Panc1 (cell line): Measurements from ENCODE around the gene GUK1. TPM values are rescaled to one million over a fixed set of nuclear protein-coding genes. Genes with fewer than 3 reads are reported as not detected.
A peak's percentile ranks its signal among the peaks of the same experiment; 100 is the strongest.

ENCODE experiments used
- ATAC-seq: fragments of 200-7000 bp; cut with Tn5 transposase; 2 replicates; pipeline ENCODE4 v1.9.1; 2020; ENCODE audit warnings: mild to moderate bottlenecking, moderate library complexity
- BruUV-seq: library from RNA; stranded (reverse); fragments of 400-500 nt; replicated peaks from 2 replicates; lab custom pipeline; 2021; lab: Mats Ljungman, UMichigan
- CTCF ChIA-PET: fragments of 300-600 bp; sonication (Branson Sonifier 250); formaldehyde crosslinking; loops from one replicate; lab custom pipeline; 2022; ENCODE audit warnings: antibody characterized with exemption; lab: Charles Lee
- POLR2A ChIA-PET: fragments of 300-600 bp; sonication (Branson Sonifier 250); formaldehyde crosslinking; loops from one replicate; lab custom pipeline; 2022; ENCODE audit warnings: antibody characterized with exemption; lab: Charles Lee
- DNase-seq: peaks from one replicate; pipeline ENCODE4 v3.0.0-alpha.2; 2010; ENCODE audit warnings: low read depth, low spot score
- H3K27ac ChIP-seq: 2 replicates; pipeline ENCODE4 v1.5.1; 2011; ENCODE audit warnings: mild to moderate bottlenecking, low read length, inconsistent platforms
- H3K27me3 ChIP-seq: fragments of 200-500 bp; sonication (Bioruptor generic); 2 replicates; pipeline ENCODE4 v1.6.0; 2014; ENCODE audit warnings: low read length, inconsistent platforms; ENCODE audit not compliant: control insufficient read depth, insufficient read depth
- H3K36me3 ChIP-seq: fragments of 200-500 bp; sonication (Bioruptor generic); 2 replicates; pipeline ENCODE4 v1.5.1; 2014; ENCODE audit warnings: inconsistent platforms, mild to moderate bottlenecking, low read length, moderate library complexity; ENCODE audit not compliant: control insufficient read depth, insufficient read depth
- H3K4me1 ChIP-seq: 2 replicates; pipeline ENCODE4 v1.5.1; 2011; ENCODE audit warnings: inconsistent platforms, mild to moderate bottlenecking, low read length, moderate library complexity; ENCODE audit not compliant: control insufficient read depth, insufficient read depth
- H3K4me3 ChIP-seq, 2 experiments: 2 replicates each; pipeline ENCODE4 v1.5.1; 2011 to 2012; ENCODE audit warnings: low read depth in 2 of 2, low read length in 2 of 2, mild to moderate bottlenecking in 2 of 2, inconsistent platforms in 1 of 2, moderate library complexity in 1 of 2
- H3K9me3 ChIP-seq: fragments of 200-500 bp; sonication (Bioruptor generic); 2 replicates; pipeline ENCODE4 v1.5.1; 2014; ENCODE audit warnings: low read depth, mild to moderate bottlenecking, inconsistent platforms, low read length, moderate library complexity; ENCODE audit not compliant: control insufficient read depth, insufficient read depth
- POLR2AphosphoS5 ChIP-seq: IDR thresholded peaks from 2 replicates; pipeline ENCODE4 v1.6.1; 2012; ENCODE audit warnings: mild to moderate bottlenecking, low read depth, low read length, moderate library complexity
- SIN3A ChIP-seq: IDR thresholded peaks from 2 replicates; pipeline ENCODE4 v1.6.1; 2012; ENCODE audit warnings: low read depth, mild to moderate bottlenecking, low read length, moderate library complexity, borderline replicate concordance; ENCODE audit not compliant: insufficient read depth
- TCF7L2 ChIP-seq: IDR thresholded peaks from 2 replicates; pipeline ENCODE4 v1.6.1; 2011; ENCODE audit warnings: mild to moderate bottlenecking, low read depth, low read length, inconsistent platforms
- in situ Hi-C: cut with HindIII; loops from 2 replicates; pipeline ENCODE4 v1.10.0; 2016; ENCODE audit warnings: low sequenced_read_pairs, low pct_unique_long_range_greater_than_20kb
- intact Hi-C: fragments of 100-400 bp; cut with micrococcal nuclease; formaldehyde crosslinking; loops from one replicate; pipeline ENCODE4 v1.10.0; 2022; ENCODE audit not compliant: unreplicated experiment
- total RNA-seq: library from RNA; stranded (reverse); gene quantifications from one replicate; pipeline ENCODE4 v1.2.1, GENCODE V29; 2021; ENCODE audit not compliant: unreplicated experiment
- TF ChIP-seq, protein P1 (sequence below): fragments of 450-650 bp; IDR thresholded peaks from 2 replicates; pipeline ENCODE4 v1.5.1; 2017; ENCODE audit warnings: mild to moderate bottlenecking
- TF ChIP-seq, protein P2 (sequence below), 2 experiments: IDR thresholded peaks; 2 replicates each; pipeline ENCODE4 v1.6.1; 2011 to 2012; ENCODE audit warnings: low read depth in 2 of 2, control low read depth in 1 of 2, low read length in 1 of 2, mild to moderate bottlenecking in 1 of 2, moderate library complexity in 1 of 2; ENCODE audit not compliant: insufficient read depth in 1 of 2

Gene GUK1
- total RNA-seq, 1 experiment from 2014 or later: 188 TPM

DNA sequence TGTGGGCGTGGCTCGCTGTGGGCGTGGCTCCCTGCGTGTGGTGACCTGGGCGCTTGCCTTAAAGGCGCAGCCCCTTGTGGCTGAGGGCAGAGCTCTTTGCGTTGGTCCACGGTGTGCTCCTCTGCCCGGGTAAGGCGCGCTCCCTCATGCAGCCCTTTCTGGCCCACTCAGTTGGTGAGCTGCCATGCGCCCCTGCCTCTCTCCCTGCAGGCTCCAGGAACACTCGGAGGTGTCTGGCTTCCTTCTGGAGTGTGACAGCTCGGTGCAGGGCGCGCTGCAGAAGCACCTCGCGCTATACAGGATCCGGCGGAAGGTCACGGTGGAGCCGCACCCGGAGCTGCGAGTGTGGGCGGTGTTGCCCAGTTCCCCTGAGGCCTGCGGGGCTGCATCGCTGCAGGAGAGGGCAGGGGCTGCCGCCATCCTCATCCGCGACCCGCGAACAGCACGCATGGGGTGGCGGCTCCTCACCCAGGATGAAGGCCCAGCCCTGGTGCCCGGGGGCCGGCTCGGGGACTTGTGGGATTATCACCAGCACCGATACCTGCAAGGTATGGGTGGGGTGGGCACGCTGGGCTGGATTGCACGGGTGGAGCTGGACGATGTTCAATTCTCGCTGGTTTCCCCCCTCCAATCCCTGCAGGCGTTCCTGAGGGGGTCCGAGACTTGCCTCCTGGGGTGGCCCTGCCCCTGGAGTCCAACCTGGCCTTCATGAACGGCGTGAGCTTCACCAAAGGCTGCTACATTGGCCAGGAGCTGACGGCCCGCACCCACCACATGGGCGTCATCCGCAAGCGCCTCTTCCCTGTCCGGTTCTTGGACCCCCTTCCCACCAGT lies 34.6 kb downstream of the GUK1 start:
- H3K4me1 ChIP-seq: peaks cover 4% of the 10 kb centered on the region; the same call in 1 of the 2 replicates
- no peak for DNase-seq
- no peak overlapping the region for H3K27ac ChIP-seq
- POLR2A ChIA-PET: interaction anchor here (0.5 kb wide), 1 partner anchor 238 kb away, joined by 6 read pairs; no protein-coding TSS in a partner anchor
- BruUV-seq: no TSS peak
- H3K27me3 ChIP-seq: no peaks in the 10 kb centered on the region
- CTCF ChIA-PET: interaction anchor here (0.5 to 0.6 kb wide), 2 partner anchors 175 to 232 kb away, joined by 6 to 7 read pairs; partner anchors contain the start of gene TRIM11
- peak; percentile 71; the same call in 1 of the 2 replicates for ATAC-seq
- no peaks in the 10 kb centered on the region for H3K9me3 ChIP-seq
- no peaks in the 10 kb centered on the region for H3K36me3 ChIP-seq
- intact Hi-C loops: no loop called here
- TF ChIP-seq, protein P1, sequence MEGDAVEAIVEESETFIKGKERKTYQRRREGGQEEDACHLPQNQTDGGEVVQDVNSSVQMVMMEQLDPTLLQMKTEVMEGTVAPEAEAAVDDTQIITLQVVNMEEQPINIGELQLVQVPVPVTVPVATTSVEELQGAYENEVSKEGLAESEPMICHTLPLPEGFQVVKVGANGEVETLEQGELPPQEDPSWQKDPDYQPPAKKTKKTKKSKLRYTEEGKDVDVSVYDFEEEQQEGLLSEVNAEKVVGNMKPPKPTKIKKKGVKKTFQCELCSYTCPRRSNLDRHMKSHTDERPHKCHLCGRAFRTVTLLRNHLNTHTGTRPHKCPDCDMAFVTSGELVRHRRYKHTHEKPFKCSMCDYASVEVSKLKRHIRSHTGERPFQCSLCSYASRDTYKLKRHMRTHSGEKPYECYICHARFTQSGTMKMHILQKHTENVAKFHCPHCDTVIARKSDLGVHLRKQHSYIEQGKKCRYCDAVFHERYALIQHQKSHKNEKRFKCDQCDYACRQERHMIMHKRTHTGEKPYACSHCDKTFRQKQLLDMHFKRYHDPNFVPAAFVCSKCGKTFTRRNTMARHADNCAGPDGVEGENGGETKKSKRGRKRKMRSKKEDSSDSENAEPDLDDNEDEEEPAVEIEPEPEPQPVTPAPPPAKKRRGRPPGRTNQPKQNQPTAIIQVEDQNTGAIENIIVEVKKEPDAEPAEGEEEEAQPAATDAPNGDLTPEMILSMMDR: no peak
- no peak for TF ChIP-seq POLR2AphosphoS5
- no peak for TF ChIP-seq TCF7L2
- TF ChIP-seq, protein P2, sequence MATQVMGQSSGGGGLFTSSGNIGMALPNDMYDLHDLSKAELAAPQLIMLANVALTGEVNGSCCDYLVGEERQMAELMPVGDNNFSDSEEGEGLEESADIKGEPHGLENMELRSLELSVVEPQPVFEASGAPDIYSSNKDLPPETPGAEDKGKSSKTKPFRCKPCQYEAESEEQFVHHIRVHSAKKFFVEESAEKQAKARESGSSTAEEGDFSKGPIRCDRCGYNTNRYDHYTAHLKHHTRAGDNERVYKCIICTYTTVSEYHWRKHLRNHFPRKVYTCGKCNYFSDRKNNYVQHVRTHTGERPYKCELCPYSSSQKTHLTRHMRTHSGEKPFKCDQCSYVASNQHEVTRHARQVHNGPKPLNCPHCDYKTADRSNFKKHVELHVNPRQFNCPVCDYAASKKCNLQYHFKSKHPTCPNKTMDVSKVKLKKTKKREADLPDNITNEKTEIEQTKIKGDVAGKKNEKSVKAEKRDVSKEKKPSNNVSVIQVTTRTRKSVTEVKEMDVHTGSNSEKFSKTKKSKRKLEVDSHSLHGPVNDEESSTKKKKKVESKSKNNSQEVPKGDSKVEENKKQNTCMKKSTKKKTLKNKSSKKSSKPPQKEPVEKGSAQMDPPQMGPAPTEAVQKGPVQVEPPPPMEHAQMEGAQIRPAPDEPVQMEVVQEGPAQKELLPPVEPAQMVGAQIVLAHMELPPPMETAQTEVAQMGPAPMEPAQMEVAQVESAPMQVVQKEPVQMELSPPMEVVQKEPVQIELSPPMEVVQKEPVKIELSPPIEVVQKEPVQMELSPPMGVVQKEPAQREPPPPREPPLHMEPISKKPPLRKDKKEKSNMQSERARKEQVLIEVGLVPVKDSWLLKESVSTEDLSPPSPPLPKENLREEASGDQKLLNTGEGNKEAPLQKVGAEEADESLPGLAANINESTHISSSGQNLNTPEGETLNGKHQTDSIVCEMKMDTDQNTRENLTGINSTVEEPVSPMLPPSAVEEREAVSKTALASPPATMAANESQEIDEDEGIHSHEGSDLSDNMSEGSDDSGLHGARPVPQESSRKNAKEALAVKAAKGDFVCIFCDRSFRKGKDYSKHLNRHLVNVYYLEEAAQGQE (IDR thresholded peaks at IDR 0.05; ENCODE audit: insufficient read depth in 1 of 2, low read depth in 2 of 2, low read length in 1 of 2): no peak
- TF ChIP-seq SIN3A: no peak
- H3K4me3 ChIP-seq: no peak overlapping the region
- in situ Hi-C loops: no loop called here

DNA sequence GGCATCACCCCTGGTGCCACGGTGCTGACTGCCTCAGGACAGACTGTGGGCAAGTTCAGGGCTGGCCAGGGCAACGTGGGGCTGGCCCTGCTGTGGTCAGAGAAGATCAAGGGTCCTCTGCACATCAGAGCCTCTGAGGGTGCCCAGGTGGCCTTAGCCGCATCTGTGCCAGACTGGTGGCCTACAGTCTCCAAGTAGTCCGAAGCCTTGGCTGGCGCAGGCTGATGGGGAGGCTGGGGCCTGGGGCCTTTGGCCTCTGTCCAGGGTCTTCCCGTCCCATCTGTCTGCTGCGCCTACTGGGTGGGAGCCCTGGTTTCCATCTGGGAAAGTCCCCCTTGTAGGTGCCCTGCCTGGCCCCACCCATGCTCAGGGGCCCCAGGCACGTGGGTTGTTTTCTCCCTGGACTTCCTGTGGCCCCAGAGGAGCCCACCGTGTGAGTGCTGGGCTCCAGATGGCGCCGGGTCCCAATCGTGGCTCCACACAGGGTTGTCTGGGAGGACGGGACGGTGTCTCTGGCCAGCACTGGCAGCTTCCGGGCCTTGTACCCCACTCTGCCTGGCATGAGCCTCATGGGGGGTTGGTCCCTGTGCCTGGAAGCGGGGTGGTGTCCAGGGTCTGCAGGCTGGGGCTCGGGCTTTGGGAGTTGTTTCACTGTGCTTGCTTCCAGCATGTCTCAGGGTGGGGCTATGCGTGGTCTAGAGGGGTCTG lies 35.4 kb downstream of the GUK1 start:
- Histone ChIP-seq H3K27ac (no peak overlapping the region), H3K4me3 (no peak overlapping the region), H3K4me1 (peaks cover 4% of the 10 kb centered on the region; the same call in 1 of the 2 replicates), H3K27me3 (no peaks in the 10 kb centered on the region), H3K9me3 (no peaks in the 10 kb centered on the region), H3K36me3 (no peaks in the 10 kb centered on the region)
- ChIA-PET CTCF (no interaction called here), POLR2A (no interaction called here)
- no TSS peak for BruUV-seq
- no peak for ATAC-seq
- DNase-seq: no peak
- TF ChIP-seq SIN3A (no peak), TCF7L2 (no peak), POLR2AphosphoS5 (no peak)
- TF ChIP-seq, protein P2 (IDR thresholded peaks at IDR 0.05; ENCODE audit: insufficient read depth in 1 of 2, low read depth in 2 of 2, low read length in 1 of 2): no peak
- TF ChIP-seq, protein P1: no peak
- in situ Hi-C loops (no loop called here), intact Hi-C loops (no loop called here)
